Measurements from ENCODE around the gene HSPG2.

DNA sequence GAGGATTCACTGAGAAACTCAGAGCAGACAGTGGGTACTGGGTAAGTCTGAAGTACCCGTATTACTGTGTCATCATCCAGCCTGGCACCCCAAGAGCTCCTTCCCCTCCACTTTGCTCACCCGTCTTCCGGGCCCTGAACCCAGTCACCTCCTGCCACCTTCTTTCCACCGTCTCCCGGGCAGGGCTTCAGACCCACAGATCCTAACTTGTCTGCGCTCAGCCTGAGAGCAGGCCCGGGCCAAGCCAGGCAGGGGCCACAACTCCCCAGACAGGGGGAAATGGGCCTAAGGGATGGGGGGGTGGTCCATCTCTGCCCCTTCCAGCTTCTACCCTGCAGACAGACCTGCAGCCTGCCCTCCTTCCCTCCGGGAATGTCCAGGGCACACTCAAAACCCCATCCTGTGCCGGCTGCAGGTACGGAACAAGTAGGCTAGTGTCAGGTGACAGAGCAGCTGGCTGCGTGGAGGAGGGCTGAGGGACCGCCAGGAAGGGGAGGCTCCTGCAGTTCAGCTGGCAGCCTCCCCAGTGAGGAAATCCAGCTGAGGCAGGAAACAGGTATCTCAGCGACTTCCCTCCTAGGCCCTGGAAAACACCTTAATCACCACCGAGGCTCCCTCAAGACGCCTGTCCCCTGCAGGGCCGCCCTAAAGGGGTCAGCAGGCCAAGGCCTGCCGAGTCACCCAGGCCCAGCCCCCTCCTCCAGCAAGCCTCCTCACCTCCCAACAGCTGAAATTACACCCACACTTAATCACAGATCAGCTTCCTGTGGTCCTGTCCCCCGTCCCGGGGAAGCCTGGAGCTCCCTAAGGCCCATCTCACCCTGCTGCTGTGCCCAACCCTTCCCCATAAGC is 3.5 kb downstream of the HSPG2 start:
- TF ChIP-seq CTCF (conservative IDR thresholded peaks at IDR 0.05; ENCODE audit: low read depth, low read length) (no peak), EZH2phosphoT487 (IDR thresholded peaks at IDR 0.05; ENCODE audit: borderline replicate concordance, low read length) (no peak)

All from PC-3 (cell line).